ENCODE data around the gene IPO7. TPM values are rescaled to one million over a fixed set of nuclear protein-coding genes. Genes with fewer than 3 reads are reported as not detected.
A peak's percentile ranks its signal among the peaks of the same experiment; 100 is the strongest.

Gene IPO7
- total RNA-seq, 1 experiment from 2014 or later: 145 TPM

DNA sequence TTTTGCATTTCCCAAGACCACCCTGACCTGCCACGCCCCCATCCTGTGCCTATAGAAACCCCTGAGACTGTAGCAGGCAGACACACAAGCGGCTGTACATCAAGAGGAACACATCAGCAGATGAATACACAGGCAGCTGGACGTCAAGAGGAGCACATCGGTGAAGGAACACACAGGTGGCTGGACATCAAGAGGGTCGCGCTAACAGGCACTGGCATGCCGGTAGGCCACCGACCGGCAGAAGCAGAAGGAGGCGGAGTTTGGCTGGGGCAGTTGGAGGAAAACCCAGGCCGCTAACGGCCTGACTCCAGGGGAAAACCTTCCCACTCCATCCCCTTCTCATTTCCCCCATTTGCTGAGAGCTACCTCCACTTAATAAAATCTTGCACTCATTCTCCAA, 5.4 kb upstream of the IPO7 start:
- Mint-ChIP-seq H3K4me3 (ENCODE audit: unreplicated experiment) (no peak overlapping the region), H3K9me3 (ENCODE audit: unreplicated experiment) (no peaks in the 10 kb centered on the region), H3K27ac (ENCODE audit: low read depth, unreplicated experiment) (no peak overlapping the region), H3K4me1 (ENCODE audit: insufficient read depth, unreplicated experiment) (peaks cover under 1% of the 10 kb centered on the region), H3K27me3 (ENCODE audit: insufficient read depth, unreplicated experiment) (no peaks in the 10 kb centered on the region), H3K36me3 (ENCODE audit: insufficient read depth, unreplicated experiment) (no peaks in the 10 kb centered on the region)
- DNase-seq (ENCODE audit: unreplicated experiment): no peak
- intact Hi-C loops (cut with micrococcal nuclease): no loop called here
- no peak for TF ChIP-seq CTCF (IDR thresholded peaks at IDR 0.05; ENCODE audit: unreplicated experiment)
- no TSS peak for BruUV-seq (replicated peaks)
- ChIA-PET POLR2A (no interaction called here), CTCF (no interaction called here)

GRCh38 chr11:9380773-9381172, 3.7 kb upstream of the IPO7 start:
- H3K4me1 Mint-ChIP-seq (ENCODE audit: insufficient read depth, unreplicated experiment): peaks cover 5% of the 10 kb centered on the region
- DNase-seq (ENCODE audit: unreplicated experiment): no peak
- no peak overlapping the region for H3K27ac Mint-ChIP-seq (ENCODE audit: low read depth, unreplicated experiment)
- BruUV-seq (replicated peaks): no TSS peak
- POLR2A ChIA-PET: interaction anchor here (1.1 to 1.4 kb wide), 4 partner anchors 66 to 116 kb away, joined by 3 to 5 read pairs (median 4); partner anchors contain the start of genes DENND5A and ZNF143
- H3K9me3 Mint-ChIP-seq (ENCODE audit: unreplicated experiment): no peaks in the 10 kb centered on the region
- CTCF ChIA-PET: interaction anchor here (0.6 to 1.3 kb wide), 4 partner anchors 8 to 1120 kb away, joined by 3 to 6 read pairs (median 3); no protein-coding TSS in a partner anchor
- intact Hi-C loops (cut with micrococcal nuclease): no loop called here
- TF ChIP-seq CTCF (IDR thresholded peaks at IDR 0.05; ENCODE audit: unreplicated experiment): no peak
- no peaks in the 10 kb centered on the region for H3K27me3 Mint-ChIP-seq (ENCODE audit: insufficient read depth, unreplicated experiment)
- no peaks in the 10 kb centered on the region for H3K36me3 Mint-ChIP-seq (ENCODE audit: insufficient read depth, unreplicated experiment)
- no peak overlapping the region for H3K4me3 Mint-ChIP-seq (ENCODE audit: unreplicated experiment)

GRCh38 chr11:9385327-9385899, 961 bp downstream of the IPO7 start:
- peaks cover 12% of the 10 kb centered on the region for H3K4me1 Mint-ChIP-seq (ENCODE audit: insufficient read depth, unreplicated experiment)
- DNase-seq (ENCODE audit: unreplicated experiment): no peak
- intact Hi-C loops (cut with micrococcal nuclease): loop anchor here (1.0 to 2.0 kb wide), 2 partner anchors 71 to 121 kb away; partner anchors contain the start of genes DENND5A and TMEM41B
- BruUV-seq (replicated peaks): no TSS peak
- H3K4me3 Mint-ChIP-seq (ENCODE audit: unreplicated experiment): peak overlapping the region; percentile 90
- no peaks in the 10 kb centered on the region for H3K9me3 Mint-ChIP-seq (ENCODE audit: unreplicated experiment)
- peaks cover 20% of the 10 kb centered on the region for H3K36me3 Mint-ChIP-seq (ENCODE audit: insufficient read depth, unreplicated experiment)
- H3K27ac Mint-ChIP-seq (ENCODE audit: low read depth, unreplicated experiment): peak overlapping the region; percentile 94
- no peaks in the 10 kb centered on the region for H3K27me3 Mint-ChIP-seq (ENCODE audit: insufficient read depth, unreplicated experiment)
- ChIA-PET POLR2A (interaction anchor here (0.6 to 5.3 kb wide), 30 partner anchors 8 to 1033 kb away, joined by 3 to 109 read pairs (median 4); partner anchors contain the start of genes DENND5A, TMEM41B, WEE1 and ZNF143), CTCF (interaction anchor here (0.6 to 1.7 kb wide), 10 partner anchors 9 to 233 kb away, joined by 3 to 9 read pairs (median 4); no protein-coding TSS in a partner anchor)
- TF ChIP-seq CTCF (IDR thresholded peaks at IDR 0.05; ENCODE audit: unreplicated experiment): no peak

DNA sequence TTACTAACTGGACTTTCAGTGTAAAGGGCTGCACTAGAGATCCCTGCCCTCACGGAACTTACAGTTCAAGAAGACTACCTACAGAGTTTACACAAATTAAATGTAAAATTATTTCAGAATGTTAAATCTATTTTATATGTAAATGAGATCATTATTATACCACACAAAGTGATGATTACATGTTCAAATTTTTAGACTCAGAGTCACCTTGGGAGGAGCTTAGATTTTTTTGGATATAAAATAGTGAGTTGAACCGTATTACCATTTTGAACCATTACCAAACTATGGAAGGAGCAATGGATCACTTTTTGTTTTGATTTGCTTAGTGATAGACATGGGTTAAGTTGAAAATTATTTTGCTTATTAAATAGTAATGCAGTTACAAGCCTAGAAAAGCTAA, 1.6 kb downstream of the IPO7 start:
- H3K9me3 Mint-ChIP-seq (ENCODE audit: unreplicated experiment): no peaks in the 10 kb centered on the region
- TF ChIP-seq CTCF (IDR thresholded peaks at IDR 0.05; ENCODE audit: unreplicated experiment): no peak
- intact Hi-C loops (cut with micrococcal nuclease): no loop called here
- BruUV-seq (replicated peaks): TSS peak; percentile 50
- no peak for DNase-seq (ENCODE audit: unreplicated experiment)
- H3K27ac Mint-ChIP-seq (ENCODE audit: low read depth, unreplicated experiment): peak overlapping the region; percentile 94
- peak overlapping the region; percentile 90 for H3K4me3 Mint-ChIP-seq (ENCODE audit: unreplicated experiment)
- ChIA-PET CTCF (interaction anchor here (0.5 to 1.7 kb wide), 12 partner anchors 8 to 232 kb away, joined by 3 to 9 read pairs (median 4); no protein-coding TSS in a partner anchor), POLR2A (interaction anchor here (0.6 to 5.3 kb wide), 25 partner anchors 9 to 1033 kb away, joined by 3 to 109 read pairs (median 4); partner anchors contain the start of genes DENND5A, TMEM41B, TMEM9B and WEE1)
- H3K27me3 Mint-ChIP-seq (ENCODE audit: insufficient read depth, unreplicated experiment): no peaks in the 10 kb centered on the region
- H3K4me1 Mint-ChIP-seq (ENCODE audit: insufficient read depth, unreplicated experiment): peaks cover 12% of the 10 kb centered on the region
- peaks cover 24% of the 10 kb centered on the region for H3K36me3 Mint-ChIP-seq (ENCODE audit: insufficient read depth, unreplicated experiment)

All from MCF 10A (cell line).